Right hindlimb (tissue), 1 donor: ENCODE data around the gene WWTR1.
A peak's percentile ranks its signal among the peaks of the same experiment; 100 is the strongest.

Experiments used
- DNase-seq: peaks from one replicate; pipeline ENCODE4 v3.0.0-alpha.2; 2018

WWTR1 gene

DNA sequence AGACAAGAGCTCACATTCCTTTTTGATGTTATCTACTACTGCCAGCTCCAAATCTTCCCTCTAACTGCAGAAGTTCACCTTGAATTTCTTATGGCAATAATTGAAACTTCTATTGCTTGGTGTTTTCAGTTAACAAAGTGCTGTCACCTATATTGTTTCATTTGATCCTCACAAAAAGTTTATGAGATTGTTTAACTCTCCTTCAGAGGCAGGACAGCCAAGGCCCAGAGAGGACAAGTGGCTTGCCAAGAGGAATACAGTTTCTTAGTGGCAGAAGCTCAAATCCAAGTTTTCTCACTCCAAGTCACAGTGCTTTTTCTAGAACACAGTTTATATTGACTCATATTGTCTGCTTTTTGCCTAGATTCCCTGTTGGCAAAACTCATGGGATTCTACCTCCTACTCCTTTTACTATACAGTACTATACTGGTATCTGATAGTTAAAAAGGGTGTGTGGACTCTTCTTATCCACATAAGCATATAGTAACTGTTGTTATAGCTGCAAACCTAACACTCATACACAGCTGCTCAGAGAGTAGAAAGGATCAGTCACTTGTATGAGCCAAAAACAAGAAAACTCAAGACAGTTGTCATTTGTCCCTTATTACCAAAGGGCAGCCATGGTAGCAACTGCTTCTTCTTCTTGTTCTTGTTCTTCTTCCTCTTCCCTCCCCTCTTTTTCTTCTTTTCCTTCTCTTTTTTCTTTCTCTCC is 167.4 kb downstream of the WWTR1 start:
- no peak for DNase-seq

DNA sequence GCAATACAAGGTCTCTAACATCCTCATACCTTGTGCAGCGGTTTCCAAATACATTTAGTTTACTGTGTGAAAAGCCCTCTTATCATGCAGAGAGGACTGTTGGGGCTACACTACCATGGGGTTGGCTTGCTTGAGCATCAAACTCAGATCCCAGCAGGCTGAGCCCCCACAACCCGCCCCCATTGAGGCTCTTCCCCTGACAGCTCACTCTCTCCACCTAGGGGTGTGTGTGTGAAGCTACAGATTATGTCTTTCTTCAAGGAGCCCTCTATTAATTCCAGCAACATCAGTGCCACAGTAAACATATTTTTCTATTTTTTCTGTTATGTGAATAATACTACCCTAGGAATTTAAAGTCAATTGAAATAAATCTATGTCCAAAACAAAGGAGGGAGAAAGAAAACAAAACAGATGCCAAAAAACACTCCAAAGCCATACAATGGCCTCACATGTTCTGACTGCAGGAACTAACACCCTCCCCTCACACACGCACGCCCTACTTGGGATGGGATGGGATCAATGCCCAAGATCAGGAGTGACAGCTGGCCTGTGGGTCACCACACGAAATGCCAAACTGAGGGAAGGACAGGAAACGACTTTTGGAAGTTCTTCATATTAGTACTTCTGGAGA is 168.7 kb downstream of the WWTR1 start:
- no peak for DNase-seq

DNA sequence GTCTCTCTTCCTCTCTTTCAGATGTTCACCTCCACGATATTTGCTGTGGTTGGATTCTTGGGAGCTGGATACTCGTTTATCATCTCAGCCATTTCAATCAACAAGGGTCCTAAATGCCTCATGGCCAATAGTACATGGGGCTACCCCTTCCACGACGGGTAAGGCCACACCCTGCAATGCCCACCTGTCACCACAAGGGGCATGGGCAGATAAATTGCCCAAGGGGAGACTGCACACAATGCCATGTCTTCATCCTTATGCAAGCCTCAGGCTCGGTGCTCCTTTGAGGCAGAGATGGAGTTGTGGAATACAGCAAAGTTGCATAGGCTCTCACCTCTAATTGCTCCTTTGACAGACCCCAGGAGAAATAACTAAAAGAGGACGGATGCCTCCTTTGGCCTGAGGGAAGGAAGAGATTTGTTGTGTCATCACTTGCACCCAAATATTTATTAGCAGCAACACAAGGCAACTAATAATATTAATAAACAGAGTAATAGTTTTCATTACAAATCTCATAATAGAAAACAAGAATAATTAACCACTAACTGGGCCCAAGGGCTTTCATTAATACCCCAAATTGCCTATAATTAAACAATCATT is 170.1 kb downstream of the WWTR1 start:
- no peak for DNase-seq

DNA sequence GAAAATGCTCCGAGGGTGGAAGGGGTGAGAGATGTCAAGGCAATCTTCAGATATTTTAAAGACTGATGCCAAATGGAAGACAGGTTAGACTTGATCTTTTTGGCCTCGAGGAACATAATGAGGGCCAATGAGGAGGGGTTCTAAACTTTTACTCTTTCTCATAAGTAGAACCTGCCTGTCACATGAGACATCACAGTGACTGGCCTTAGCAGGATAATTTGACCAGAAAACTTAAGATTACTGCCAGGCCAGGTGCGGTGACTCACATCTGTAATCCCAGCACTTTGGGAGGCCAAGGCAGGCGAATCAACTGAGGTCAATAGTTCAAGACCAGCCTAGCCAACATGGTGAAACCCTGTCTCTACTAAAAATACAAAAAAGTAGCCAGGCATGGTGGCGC is 171.1 kb downstream of the WWTR1 start:
- no peak for DNase-seq

DNA sequence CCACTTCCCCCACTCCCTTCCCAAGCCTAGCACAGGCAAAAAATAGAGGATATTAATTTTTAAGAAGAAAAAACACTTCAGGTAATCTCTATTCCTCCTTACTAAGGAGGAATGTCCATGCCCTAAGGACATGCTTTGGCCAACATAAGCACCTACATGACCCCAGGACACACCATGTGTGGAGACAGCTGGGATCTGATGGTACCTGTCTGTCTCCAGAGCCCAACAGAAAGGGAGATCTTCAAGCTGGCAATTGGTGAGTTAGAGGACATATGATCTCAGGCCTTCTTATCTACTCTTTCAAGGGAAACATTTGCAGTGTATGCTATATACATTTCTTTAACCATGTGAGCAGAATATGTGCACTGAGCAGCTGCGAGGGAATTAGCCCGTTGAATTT is 176.3 kb downstream of the WWTR1 start:
- no peak for DNase-seq

DNA sequence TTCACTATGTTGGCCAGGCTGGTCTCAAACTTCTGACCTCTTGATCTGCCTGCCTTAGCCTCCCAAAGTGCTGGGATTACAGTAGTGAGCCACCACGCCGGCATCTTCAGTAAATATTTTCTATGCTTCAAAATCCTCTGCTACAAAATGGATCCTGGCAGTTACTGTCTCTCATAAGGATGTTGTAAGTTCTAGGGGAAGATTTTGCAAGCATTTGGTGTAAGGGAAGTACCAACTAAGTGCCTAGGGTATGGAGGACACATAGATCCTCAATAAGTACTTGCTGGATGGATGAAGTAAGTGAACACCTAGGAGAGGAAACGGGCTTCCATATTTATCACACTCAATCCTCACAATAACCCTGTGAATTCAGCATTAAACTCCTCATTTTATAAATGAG is 176.8 kb downstream of the WWTR1 start:
- no peak for DNase-seq

DNA sequence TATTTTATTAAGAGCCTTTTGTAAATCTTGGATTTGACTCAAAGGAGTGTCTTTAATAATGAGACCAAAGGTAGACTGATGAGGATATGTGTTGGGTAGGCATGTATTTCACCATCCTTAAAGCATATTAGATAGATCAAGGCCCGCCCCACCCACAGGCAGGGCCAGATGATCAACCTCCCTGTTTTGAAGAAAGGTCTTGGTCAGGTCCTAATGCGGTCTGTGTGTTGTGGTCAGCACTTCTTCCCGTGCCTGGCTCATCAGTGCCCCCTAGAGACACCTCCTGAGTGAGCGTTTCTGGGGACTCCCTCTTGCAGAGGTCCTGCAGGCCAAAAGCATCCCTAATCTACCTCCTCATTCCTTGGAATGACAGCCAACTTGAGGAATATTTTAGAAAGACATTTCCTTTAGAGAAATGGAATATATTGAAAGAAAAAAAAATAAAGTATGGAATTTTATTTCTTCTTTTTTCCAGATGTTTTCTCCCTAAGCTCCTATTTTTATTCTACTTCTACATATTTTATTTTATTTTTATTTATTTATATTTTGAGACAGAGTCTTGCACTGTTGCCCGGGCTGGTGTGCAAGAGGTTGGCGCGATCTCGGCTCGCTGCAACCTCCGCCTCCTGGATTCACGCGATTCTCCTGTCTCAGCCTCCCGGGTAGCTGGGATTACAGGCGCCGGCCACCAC is 177.4 kb downstream of the WWTR1 start:
- peak; percentile 80 for DNase-seq

DNA sequence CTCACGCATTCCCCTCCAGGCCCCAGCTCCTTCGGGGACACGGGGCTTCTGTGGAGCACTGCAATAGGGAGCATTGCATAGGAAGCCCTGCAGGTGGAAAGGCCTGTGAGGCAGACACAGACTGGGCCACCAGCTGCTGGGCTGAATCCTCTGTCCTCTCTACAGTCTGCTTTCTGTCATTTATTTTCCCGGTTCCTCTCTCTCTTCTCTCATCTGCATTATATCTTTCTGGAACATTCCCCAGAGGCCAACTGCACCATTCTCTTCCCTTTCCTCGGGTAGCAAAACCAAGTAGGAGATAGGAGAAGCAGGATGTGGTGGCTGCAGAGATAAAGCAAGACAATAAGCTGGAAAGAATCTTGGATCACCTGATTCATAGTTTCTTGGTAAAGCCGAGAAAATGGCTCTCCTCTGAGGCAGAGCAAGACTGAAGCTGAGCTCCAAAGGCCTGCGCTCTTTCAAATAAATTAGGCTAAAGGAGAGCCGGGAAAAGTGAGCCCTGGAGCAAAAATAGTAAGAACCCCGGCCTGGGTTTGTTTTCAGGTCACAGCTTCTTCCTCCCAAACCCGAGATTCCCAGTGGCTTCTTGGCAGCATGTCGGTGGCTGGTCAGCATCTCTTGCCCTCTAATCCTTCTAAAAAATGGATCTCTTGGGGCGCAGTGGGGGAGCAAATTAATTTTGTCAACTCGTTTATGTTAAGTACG is 178.1 kb downstream of the WWTR1 start:
- no peak for DNase-seq

DNA sequence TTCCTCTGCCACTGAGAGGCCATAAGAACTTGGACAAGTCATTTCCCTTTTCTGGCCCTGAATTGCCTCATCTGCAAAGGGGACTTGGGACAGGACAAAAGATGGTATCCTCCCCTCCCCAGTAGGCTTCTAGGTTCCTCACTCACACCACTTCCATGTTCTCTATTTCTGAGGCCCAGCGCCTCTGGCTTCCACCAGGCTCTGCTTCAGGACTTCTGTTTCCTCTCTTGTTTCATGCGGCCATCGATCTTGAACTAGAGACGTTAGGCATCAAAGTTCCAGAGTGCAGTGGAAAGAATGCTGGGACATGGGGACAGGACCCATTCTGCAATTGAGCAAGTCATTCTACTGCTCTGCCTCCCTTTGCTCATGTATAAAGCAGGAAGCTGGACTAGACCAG is 181.6 kb downstream of the WWTR1 start:
- DNase-seq, result no peak

DNA sequence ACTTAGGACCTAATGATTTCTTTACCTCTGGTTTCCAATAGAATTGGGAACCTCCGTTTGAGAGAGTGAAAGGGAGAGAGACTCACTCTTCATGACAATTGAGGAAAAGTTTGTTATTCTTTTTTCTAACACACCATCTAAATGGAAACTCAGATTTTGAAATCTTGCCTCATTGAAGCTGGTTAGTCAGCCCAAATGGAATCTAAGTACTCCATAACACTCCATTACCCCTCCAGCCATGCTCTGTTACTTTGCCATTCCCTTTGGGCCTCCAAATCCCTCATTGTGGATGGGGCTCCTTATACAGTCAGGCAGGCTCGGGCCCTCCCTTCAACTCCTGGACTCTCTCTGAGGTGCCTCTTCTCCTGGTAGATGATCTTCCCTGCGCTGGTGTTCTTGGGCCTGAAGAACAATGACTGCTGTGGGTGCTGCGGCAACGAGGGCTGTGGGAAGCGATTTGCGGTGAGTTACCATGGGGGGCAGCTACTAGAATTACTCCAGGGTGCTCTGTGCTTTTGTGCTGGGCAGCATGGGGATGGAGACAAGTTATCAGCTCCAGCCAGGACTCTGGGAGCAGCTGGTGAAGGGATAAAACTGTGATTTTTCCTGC is 182.3 kb downstream of the WWTR1 start:
- no peak for DNase-seq

DNA sequence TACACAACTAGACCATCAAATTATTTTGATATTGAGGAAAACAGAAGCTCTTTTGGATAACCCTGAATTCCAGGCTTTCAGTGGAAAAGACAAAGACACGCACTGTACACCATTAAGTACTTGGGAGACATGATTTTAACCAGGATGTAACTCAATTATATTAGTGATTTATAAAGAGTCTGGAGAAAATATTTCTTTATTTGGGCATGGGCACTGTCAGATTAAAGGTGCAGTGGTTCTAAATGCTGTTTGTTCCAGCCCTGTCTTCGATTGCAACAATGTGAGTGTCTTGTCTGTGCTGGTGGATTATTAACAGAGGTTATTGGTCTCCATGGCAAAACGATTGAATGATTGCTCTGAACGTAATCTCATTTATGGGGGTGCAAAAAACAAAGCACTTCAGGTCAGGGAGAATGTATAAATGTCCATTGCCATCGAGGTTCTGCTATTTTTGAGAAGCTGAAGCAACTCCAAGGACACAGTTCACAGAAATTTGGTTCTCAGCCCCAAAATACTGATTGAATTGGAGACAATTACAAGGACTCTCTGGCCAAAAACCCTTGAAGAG is 183.5 kb downstream of the WWTR1 start, which contains the start of gene TM4SF4:
Gene TM4SF4 (plus strand): TSS at position 448 of the 568 bp plus-strand sequence. CDS start 181 bp downstream, outside the sequence.
- DNase-seq, result no peak

DNA sequence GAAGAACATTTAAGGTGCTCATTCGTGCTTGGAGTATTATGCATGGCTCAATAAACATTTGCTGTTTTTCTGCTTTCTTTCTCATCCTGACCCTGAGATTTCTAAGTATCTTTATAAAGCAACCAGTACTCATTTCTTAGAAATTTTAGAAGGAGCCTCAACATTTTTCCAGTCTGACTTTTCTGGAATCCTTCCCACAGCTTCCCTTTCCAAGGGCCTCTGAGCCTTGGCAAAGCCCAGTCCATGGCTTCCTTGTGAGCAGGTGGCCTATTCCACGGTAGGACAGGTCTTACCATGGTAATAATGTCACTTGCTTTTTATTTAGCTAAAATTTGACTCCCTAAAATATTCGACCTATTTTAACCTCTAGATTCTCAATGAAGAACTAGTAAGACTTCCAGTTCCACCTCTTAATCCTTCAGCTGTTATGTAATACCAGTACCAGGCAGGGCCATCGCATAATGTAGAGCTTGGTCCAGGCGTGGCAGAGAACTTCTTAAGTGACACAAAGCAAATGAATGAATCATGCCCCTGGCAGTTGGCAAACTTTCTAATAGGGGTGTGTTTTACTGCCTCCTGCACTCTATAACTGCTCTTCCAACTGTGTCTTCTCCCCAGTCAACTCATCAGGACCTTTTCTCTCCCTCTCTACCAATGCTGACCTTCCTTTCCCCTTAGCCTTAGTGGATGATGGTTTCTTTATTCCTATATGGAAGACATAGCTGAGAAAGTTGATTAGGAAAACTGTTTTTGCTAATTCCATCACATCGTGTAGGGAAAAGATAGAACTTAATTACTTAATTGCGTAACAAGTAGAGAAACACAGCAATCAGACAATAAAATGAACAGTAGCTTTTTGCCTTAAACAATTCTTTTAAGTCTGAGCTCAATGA is 184.2 kb downstream of the WWTR1 start:
- peak; percentile 76 for DNase-seq

DNA sequence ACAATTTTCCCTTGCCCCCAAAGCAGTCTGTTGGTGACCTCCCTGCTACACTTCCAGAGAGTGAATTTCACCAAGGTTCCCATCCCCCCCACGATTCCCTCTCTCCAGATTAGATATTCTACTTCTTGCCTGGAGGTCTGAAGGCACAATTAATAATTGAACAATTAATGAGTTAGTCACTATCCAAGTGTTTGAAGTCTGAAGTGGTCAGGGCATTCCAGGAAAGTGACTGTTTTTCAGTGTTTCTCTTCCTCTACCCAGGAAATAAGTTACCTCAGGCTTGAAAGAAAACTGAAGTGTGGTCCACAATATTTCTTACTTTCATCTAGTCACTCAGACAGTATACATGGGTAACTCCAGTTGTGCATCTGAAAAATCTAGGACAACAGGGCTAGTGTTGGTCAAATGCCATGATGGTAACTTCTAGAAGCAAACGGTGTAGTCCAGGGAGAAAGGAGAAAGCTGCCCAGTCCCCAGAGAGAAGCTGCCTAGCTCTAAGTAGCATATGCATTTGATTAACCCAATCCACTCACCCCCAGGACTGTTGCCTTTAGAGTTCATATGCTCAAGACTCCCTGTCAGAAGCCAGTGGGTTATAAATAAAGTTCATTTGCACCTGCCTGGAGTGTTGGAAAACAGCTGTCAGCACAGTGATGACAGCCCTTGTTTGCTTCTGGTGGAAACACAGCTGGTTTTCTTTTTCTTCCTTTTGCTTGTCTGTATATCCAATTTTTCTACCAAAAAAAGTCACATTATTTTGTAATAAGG is 185.6 kb downstream of the WWTR1 start:
- peak; percentile 62 for DNase-seq

DNA sequence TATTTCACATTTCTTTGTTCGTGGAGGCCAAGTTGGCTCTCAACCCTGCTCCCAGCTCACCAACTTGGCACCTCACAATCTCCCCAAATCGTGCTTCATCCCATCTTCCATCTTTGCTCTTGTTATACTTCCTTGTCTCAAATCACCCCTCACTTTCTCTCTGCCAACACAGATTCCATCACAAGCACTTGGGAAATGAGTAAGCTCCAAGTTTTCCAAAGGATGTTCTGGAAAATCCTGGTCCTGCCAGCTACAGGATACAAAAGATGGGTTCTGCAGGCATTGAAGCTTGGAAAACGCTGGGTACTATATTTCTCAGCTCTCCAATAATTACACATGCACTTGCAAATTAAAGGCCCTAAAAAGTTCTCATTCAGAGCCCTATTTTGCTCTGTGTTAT is 187.4 kb downstream of the WWTR1 start:
- no peak for DNase-seq

DNA sequence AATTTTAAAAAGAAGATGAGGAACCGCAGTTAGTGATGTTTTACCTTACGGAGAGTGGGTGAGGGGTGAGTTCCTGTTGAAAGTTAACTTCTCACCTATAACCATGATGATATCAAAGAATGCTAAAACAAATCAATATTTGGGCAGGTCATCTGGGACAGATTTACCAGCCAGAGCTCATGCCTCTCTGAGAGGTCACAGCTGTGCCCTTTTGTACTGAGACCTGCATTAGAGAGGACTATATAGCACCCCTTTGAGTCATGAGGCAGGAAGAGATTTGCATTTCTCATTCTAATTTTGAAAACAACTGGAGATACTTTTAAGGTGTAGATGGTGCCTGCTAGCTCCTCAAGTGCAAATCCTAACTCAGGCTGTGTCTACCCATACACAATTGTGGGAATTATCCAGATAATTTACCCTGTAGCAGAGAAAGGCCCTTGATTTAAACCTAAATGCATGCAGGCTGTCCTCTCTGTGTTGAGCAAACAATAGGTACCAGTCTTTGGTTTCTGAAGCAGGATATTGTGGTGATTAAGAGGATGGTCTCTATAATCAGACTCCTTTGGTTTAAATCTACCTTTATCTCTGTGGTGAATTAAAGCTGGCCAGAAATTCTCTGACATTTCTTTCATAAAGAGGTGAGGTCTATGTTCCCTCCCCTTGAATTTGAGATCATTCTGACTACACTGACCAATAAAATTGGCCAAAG is 189.2 kb downstream of the WWTR1 start:
- no peak for DNase-seq
